Keratinocyte (primary cell): ENCODE data around the gene MAST2.

Experiments used
- CTCF ChIP-seq, 3 experiments: IDR thresholded peaks in 1 of 3; conservative IDR thresholded peaks in 1 of 3; optimal IDR thresholded peaks in 1 of 3; 2 replicates in 2 of 3; 3 replicates in 1 of 3; pipeline versions ENCODE3 to v1.5.1; 2011; ENCODE audit warnings: low read length in 3 of 3, mild to moderate bottlenecking in 3 of 3, moderate library complexity in 2 of 3, control low read depth in 1 of 3, inconsistent platforms in 1 of 3; ENCODE audit not compliant: insufficient read depth in 2 of 3; ENCODE audit errors: extremely low read depth in 1 of 3
- EZH2 ChIP-seq: IDR thresholded peaks from one replicate; pipeline ENCODE4 v1.6.1; 2012; ENCODE audit warnings: inconsistent platforms, mild to moderate bottlenecking, low read length, moderate library complexity

DNA sequence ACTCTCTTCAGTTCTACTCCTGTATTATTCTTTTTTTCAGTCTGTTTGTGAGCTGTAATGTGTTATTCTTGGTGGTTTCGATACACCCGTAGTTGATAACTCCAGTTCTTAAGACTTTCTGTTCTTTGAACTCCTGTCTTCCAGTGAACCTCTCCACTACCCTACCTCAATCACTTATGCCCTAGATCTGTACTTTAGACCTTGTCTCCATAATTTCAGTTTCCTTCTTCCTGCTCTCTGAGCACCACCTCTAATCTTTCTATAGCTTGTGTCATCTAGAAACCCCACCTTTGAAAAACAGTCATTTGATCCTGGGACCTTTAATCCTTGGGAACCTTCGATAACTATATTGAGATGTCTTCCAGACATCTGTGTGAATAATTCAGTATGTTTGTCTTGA lies 169.7 kb downstream of the MAST2 start:
- no peak for TF ChIP-seq CTCF (optimal IDR thresholded peaks at IDR 0.05 in 1 of 3, IDR thresholded peaks at IDR 0.05 in 1 of 3, conservative IDR thresholded peaks at IDR 0.05 in 1 of 3; ENCODE audit: extremely low read depth in 1 of 3, insufficient read depth in 2 of 3, low read length in 3 of 3)
- TF ChIP-seq EZH2, result no peak
